ENCODE results near the gene PAX3.

PAX3 gene

GRCh38 chr2:222306393-222307142 is 7.8 kb upstream of the PAX3 start:
- TF ChIP-seq, protein P1, sequence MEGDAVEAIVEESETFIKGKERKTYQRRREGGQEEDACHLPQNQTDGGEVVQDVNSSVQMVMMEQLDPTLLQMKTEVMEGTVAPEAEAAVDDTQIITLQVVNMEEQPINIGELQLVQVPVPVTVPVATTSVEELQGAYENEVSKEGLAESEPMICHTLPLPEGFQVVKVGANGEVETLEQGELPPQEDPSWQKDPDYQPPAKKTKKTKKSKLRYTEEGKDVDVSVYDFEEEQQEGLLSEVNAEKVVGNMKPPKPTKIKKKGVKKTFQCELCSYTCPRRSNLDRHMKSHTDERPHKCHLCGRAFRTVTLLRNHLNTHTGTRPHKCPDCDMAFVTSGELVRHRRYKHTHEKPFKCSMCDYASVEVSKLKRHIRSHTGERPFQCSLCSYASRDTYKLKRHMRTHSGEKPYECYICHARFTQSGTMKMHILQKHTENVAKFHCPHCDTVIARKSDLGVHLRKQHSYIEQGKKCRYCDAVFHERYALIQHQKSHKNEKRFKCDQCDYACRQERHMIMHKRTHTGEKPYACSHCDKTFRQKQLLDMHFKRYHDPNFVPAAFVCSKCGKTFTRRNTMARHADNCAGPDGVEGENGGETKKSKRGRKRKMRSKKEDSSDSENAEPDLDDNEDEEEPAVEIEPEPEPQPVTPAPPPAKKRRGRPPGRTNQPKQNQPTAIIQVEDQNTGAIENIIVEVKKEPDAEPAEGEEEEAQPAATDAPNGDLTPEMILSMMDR (IDR thresholded peaks at IDR 0.05; ENCODE audit: borderline replicate concordance, control extremely low read depth, extremely low read depth, insufficient read depth, missing control alignments) = no peak
- no peak for DNase-seq (ENCODE audit: low spot score)
- in situ Hi-C loops (cut with MboI; ENCODE audit: low sequenced_read_pairs, unreplicated experiment) = no loop called here

DNA sequence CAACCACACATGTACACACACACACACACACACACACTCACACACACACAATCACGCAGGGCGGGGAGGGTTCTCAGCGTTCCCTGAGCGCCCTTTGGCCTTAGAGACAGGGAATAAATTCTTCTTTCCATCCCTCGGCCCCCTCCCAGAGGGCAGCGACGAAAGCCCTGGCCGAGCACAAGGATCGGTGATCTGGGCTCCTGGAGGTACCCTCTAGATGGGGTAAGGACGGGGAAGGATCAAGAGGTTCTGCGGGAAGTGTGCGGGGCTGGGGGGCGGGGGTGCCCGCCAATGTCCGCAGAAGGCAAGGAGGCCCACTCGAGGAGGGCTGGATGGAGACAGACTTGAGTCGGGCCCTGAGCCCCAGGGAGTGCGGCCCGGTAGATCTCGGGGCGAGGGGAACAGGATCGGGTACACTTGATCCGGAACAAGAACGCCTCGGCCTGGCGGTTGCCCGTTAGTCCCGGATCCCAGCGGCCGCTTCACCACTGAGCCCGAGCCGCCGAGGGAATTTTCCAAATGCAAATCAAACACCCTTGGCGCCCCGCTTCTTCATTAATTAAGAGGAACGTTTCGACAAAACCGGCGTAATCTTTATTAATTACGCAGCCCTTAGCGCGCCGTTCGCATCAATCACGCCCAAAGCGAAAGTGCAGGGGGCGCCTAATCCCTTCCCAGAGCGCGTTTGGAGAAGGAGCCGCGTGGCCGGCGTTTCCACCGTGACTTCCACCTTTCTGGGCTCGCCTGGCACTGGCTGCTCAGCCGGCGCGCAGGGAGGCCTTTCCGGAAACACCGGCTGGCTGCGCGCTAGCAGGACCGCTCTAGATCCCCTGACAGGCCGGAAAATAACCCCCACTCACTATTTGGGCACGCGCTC is 7.0 kb upstream of the PAX3 start:
- in situ Hi-C loops (cut with MboI; ENCODE audit: low sequenced_read_pairs, unreplicated experiment) = no loop called here
- TF ChIP-seq, protein P1 (IDR thresholded peaks at IDR 0.05; ENCODE audit: borderline replicate concordance, control extremely low read depth, extremely low read depth, insufficient read depth, missing control alignments) = no peak
- no peak for DNase-seq (ENCODE audit: low spot score)

DNA sequence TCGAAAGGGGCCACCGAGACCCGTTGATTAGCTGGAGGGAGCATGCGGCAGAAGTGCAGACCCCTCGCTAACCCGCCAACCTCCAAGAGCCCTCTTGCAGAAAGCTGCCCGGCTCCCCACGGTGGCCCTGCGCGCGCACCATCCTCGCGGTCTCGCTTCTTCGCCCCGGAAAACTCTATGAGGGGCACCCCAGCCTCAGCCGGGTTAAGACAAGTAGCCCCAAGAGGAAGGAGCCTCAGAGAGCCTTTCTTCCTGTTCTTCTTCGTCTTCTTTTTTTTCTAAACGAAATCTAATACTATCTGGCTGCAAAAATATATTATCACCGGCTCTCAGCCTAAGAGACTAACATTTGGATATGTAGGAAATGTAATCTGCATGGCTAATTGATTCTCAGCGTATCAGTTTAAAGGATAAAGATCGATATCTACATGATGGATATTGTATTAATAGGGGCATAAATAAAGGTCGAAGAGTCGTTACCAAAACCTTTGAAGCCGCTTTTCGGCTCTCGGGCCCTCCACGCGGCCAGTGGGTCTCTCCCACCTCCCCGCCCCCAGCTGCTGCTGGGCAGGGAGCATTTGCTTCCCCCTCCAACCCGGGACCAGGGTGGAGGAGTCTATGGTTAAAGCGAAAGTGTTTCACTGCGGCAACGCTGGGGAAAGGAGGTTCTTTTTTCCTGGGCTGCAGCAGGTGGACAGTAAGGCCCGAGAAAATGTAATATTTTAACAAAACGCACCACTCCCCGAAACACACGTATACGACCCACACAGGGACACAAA is 6.1 kb upstream of the PAX3 start:
- TF ChIP-seq, protein P1 (IDR thresholded peaks at IDR 0.05; ENCODE audit: borderline replicate concordance, control extremely low read depth, extremely low read depth, insufficient read depth, missing control alignments) = no peak
- in situ Hi-C loops (cut with MboI; ENCODE audit: low sequenced_read_pairs, unreplicated experiment) = no loop called here

GRCh38 chr2:222303828-222304736 is 5.3 kb upstream of the PAX3 start:
- TF ChIP-seq, protein P1 (IDR thresholded peaks at IDR 0.05; ENCODE audit: borderline replicate concordance, control extremely low read depth, extremely low read depth, insufficient read depth, missing control alignments) = no peak
- in situ Hi-C loops (cut with MboI; ENCODE audit: low sequenced_read_pairs, unreplicated experiment) = no loop called here
- no peak for DNase-seq (ENCODE audit: low spot score)

More for the DNA sequence above, 6.1 kb upstream of the PAX3 start:
- DNase-seq (ENCODE audit: low spot score) = no peak

DNA sequence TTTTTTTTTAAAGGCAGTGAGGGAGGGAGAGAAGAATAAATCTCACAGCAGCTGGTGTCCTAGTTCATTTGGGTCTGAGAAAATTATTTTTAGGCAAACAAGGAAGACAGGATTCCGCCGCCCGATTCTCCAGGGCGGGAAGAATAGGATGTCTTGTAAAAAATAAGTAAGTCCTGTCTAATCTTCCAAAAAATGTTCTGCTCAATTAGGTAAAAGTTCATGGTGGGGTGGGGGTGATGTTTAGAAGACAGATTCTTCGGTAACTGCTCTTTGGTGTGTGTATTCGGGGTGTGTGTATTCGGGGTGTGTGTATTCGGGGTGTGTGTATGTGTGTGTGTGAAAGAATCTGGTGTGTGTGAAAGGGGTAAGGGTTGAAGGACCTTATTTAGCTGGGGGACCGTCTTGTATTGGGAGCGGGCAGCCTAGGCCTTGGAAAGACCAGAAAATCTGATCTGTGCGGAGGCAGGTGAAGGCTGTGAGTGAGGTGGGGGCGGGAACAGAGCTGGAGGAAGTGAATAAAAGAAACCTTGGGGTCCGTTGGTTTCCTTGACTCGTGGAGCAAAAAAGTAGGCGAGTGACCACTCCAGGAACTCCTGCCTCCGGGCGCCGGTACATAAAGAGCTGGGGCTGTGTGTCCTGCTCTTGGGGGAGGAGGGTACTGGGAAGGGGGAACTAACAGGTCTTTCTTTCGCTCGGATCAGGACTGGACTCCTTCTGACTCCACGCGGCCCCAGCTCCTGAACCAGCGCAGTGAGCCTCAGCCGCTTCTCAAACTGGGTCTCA is 4.4 kb upstream of the PAX3 start:
- DNase-seq (ENCODE audit: low spot score) = no peak
- in situ Hi-C loops (cut with MboI; ENCODE audit: low sequenced_read_pairs, unreplicated experiment) = no loop called here
- TF ChIP-seq, protein P1 (IDR thresholded peaks at IDR 0.05; ENCODE audit: borderline replicate concordance, control extremely low read depth, extremely low read depth, insufficient read depth, missing control alignments) = no peak

All from GM13976 (cell line).